ENCODE results near the gene MBOAT2. TPM values are rescaled to one million over a fixed set of nuclear protein-coding genes. Genes with fewer than 3 reads are reported as not detected.
"Not testable (repeated sequence)": the region's sequence is repeated elsewhere in the genome, so short reads cannot be mapped to it uniquely, and the experiment has no call there.

The MBOAT2 gene
- polyA plus RNA-seq, 1 donor from 2014 or later = 205 TPM

DNA sequence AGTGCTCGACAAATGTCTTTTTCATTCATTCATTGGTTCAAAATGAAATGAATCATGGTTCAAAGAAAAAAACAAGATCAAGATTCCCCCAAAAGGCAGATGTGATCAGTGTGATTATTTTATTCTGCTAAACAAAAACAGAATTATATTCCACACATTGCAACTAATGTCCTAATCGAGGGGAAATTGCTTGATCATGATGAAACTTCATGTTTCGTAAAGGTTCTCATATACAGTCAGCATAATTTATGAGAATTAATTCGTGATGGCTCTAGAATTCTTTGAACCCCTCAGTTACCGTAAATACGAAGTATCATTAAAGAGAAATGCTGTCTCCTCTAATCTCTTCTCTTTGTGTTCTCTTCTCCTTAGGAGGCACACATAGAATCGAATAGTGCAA lies 42.1 kb upstream of the MBOAT2 start:
- no peak overlapping the region for H3K4me3 ChIP-seq (ENCODE audit: low read length)
- no peaks in the 10 kb centered on the region for H3K9me2 ChIP-seq (ENCODE audit: insufficient read depth, low read length)
- no peak overlapping the region for H3K9ac ChIP-seq (ENCODE audit: low read length)
- no peaks in the 10 kb centered on the region for H4K20me1 ChIP-seq (ENCODE audit: insufficient read depth)
- H3K27me3 ChIP-seq (ENCODE audit: insufficient read depth, low read depth, low read length) = no peaks in the 10 kb centered on the region
- H3K27ac ChIP-seq (ENCODE audit: low read length) = no peak overlapping the region
- TF ChIP-seq SMC3 (conservative IDR thresholded peaks at IDR 0.05; ENCODE audit: poor library complexity) (no peak), TAF1 (IDR thresholded peaks at IDR 0.05; ENCODE audit: low read depth) (no peak), MXI1 (conservative IDR thresholded peaks at IDR 0.05; ENCODE audit: poor library complexity, severe bottlenecking) (no peak), EP300 (conservative IDR thresholded peaks at IDR 0.05; ENCODE audit: poor library complexity, severe bottlenecking) (no peak), RAD21 (conservative IDR thresholded peaks at IDR 0.05) (no peak)
- H2AFZ ChIP-seq (ENCODE audit: low read depth, low read length) = no peak overlapping the region
- no peaks in the 10 kb centered on the region for H3K79me2 ChIP-seq (replicated peaks; ENCODE audit: insufficient read depth, low read length)
- H3F3A ChIP-seq (ENCODE audit: insufficient read depth, low read length, poor library complexity, severe bottlenecking) = no peaks in the 10 kb centered on the region
- H3K4me2 ChIP-seq (ENCODE audit: low read length) = no peak overlapping the region
- H3K36me3 ChIP-seq (ENCODE audit: insufficient read depth, low read length) = no peaks in the 10 kb centered on the region
- H3K9me3 ChIP-seq (ENCODE audit: low read length) = no peaks in the 10 kb centered on the region

DNA sequence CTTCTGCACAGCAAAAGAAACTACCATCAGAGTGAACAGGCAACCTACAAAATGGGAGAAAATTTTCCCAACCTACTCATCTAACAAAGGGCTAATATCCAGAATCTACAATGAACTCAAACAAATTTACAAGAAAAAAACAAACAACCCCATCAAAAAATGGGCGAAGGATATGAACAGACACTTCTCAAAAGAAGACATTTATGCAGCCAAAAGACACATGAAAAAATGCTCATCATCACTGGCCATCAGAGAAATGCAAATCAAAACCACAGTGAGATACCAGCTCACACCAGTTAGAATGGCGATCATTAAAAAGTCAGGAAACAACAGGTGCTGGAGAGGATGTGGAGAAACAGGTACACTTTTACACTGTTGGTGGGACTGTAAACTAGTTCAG lies 40.0 kb upstream of the MBOAT2 start:
- H3F3A ChIP-seq (ENCODE audit: insufficient read depth, low read length, poor library complexity, severe bottlenecking); H3K4me3 ChIP-seq (ENCODE audit: low read length); H3K27ac ChIP-seq (ENCODE audit: low read length); H3K9ac ChIP-seq (ENCODE audit: low read length); H3K79me2 ChIP-seq (replicated peaks; ENCODE audit: insufficient read depth, low read length); H3K9me2 ChIP-seq (ENCODE audit: insufficient read depth, low read length); H3K9me3 ChIP-seq (ENCODE audit: low read length); H3K4me2 ChIP-seq (ENCODE audit: low read length); H3K36me3 ChIP-seq (ENCODE audit: insufficient read depth, low read length); H3K27me3 ChIP-seq (ENCODE audit: insufficient read depth, low read depth, low read length); H2AFZ ChIP-seq (ENCODE audit: low read depth, low read length); H4K20me1 ChIP-seq (ENCODE audit: insufficient read depth): not testable (repeated sequence)

DNA sequence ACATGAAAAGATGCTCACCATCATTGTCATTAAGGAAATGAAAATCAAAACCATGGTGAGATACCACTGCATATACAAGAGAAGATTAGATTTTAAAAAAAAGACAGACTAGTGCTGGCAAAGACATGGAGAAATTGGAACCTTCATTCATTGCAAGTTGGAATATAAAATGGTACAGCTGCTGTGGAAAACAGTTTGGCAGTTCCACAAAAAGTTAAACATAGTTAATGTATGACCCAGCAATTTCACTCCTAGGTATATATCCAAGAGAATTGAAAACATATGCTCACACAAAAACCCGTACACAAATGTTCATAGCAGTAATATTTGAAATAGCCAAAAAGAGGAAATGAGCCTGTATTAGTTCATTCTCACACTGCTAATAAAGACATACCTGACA lies 33.7 kb upstream of the MBOAT2 start:
- no peaks in the 10 kb centered on the region for H3K9me2 ChIP-seq (ENCODE audit: insufficient read depth, low read length)

More for the DNA sequence above, 33.7 kb upstream of the MBOAT2 start:
- Histone ChIP-seq H2AFZ (ENCODE audit: low read depth, low read length) (no peak overlapping the region), H3K4me2 (ENCODE audit: low read length) (no peak overlapping the region), H3K27me3 (ENCODE audit: insufficient read depth, low read depth, low read length) (no peaks in the 10 kb centered on the region), H3K9me3 (ENCODE audit: low read length) (no peaks in the 10 kb centered on the region), H3F3A (ENCODE audit: insufficient read depth, low read length, poor library complexity, severe bottlenecking) (no peaks in the 10 kb centered on the region), H3K4me3 (ENCODE audit: low read length) (no peak overlapping the region), H4K20me1 (ENCODE audit: insufficient read depth) (no peaks in the 10 kb centered on the region), H3K9ac (ENCODE audit: low read length) (no peak overlapping the region), H3K79me2 (replicated peaks; ENCODE audit: insufficient read depth, low read length) (no peaks in the 10 kb centered on the region), H3K27ac (ENCODE audit: low read length) (no peak overlapping the region), H3K36me3 (ENCODE audit: insufficient read depth, low read length) (no peaks in the 10 kb centered on the region)
- TF ChIP-seq, protein P1, sequence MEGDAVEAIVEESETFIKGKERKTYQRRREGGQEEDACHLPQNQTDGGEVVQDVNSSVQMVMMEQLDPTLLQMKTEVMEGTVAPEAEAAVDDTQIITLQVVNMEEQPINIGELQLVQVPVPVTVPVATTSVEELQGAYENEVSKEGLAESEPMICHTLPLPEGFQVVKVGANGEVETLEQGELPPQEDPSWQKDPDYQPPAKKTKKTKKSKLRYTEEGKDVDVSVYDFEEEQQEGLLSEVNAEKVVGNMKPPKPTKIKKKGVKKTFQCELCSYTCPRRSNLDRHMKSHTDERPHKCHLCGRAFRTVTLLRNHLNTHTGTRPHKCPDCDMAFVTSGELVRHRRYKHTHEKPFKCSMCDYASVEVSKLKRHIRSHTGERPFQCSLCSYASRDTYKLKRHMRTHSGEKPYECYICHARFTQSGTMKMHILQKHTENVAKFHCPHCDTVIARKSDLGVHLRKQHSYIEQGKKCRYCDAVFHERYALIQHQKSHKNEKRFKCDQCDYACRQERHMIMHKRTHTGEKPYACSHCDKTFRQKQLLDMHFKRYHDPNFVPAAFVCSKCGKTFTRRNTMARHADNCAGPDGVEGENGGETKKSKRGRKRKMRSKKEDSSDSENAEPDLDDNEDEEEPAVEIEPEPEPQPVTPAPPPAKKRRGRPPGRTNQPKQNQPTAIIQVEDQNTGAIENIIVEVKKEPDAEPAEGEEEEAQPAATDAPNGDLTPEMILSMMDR (IDR thresholded peaks at IDR 0.05; ENCODE audit: poor library complexity, severe bottlenecking) = no peak
- TF ChIP-seq MXI1 (conservative IDR thresholded peaks at IDR 0.05; ENCODE audit: poor library complexity, severe bottlenecking) (no peak), TAF1 (IDR thresholded peaks at IDR 0.05; ENCODE audit: low read depth) (no peak), EZH2 (IDR thresholded peaks at IDR 0.05; ENCODE audit: borderline replicate concordance, insufficient read depth, low read length, poor library complexity, severe bottlenecking) (no peak), RAD21 (conservative IDR thresholded peaks at IDR 0.05) (no peak)
- TF ChIP-seq, protein P2, sequence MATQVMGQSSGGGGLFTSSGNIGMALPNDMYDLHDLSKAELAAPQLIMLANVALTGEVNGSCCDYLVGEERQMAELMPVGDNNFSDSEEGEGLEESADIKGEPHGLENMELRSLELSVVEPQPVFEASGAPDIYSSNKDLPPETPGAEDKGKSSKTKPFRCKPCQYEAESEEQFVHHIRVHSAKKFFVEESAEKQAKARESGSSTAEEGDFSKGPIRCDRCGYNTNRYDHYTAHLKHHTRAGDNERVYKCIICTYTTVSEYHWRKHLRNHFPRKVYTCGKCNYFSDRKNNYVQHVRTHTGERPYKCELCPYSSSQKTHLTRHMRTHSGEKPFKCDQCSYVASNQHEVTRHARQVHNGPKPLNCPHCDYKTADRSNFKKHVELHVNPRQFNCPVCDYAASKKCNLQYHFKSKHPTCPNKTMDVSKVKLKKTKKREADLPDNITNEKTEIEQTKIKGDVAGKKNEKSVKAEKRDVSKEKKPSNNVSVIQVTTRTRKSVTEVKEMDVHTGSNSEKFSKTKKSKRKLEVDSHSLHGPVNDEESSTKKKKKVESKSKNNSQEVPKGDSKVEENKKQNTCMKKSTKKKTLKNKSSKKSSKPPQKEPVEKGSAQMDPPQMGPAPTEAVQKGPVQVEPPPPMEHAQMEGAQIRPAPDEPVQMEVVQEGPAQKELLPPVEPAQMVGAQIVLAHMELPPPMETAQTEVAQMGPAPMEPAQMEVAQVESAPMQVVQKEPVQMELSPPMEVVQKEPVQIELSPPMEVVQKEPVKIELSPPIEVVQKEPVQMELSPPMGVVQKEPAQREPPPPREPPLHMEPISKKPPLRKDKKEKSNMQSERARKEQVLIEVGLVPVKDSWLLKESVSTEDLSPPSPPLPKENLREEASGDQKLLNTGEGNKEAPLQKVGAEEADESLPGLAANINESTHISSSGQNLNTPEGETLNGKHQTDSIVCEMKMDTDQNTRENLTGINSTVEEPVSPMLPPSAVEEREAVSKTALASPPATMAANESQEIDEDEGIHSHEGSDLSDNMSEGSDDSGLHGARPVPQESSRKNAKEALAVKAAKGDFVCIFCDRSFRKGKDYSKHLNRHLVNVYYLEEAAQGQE (IDR thresholded peaks at IDR 0.05; ENCODE audit: borderline replicate concordance) = no peak
